Endometrial microvascular endothelial cells (primary cell): ENCODE measurements around the gene PDE6G. TPM values are rescaled to one million over a fixed set of nuclear protein-coding genes. Genes with fewer than 3 reads are reported as not detected.

Experiments
- in situ Hi-C: cut with HindIII; loops from 2 replicates; pipeline ENCODE4 v1.10.0; 2017; ENCODE audit warnings: low sequenced_read_pairs, low pct_unique_long_range_greater_than_20kb; ENCODE audit errors: inconsistent ontology term
- total RNA-seq: library from RNA; depleted of rRNA; stranded (reverse); fragments of >200 nt; gene quantifications from one replicate; pipeline ENCODE4 v1.2.3, GENCODE V29; 2015; ENCODE audit errors: inconsistent ontology term

Gene PDE6G
- total RNA-seq, 1 donor from 2014 or later, result 0.37 TPM

GRCh38 chr17:81666342-81667191 is 10.2 kb upstream of the PDE6G start, which contains the start of the genes CCDC137 and OXLD1:
CCDC137 (plus strand) TSS chr17:81666737; CDS start chr17:81666767, 30 bp downstream.
OXLD1 (minus strand) TSS chr17:81666605; CDS start chr17:81666577, 28 bp downstream.
- in situ Hi-C loops, result no loop called here

GRCh38 chr17:81666092-81666341 is 9.7 kb upstream of the PDE6G start:
- in situ Hi-C loops, result no loop called here

- in situ Hi-C loops, result no loop called here
Observed at GRCh38 chr17:81665205-81666091, 9.1 kb upstream of the PDE6G start.

GRCh38 chr17:81664051-81664470 is 7.7 kb upstream of the PDE6G start:
- in situ Hi-C loops, result no loop called here

- in situ Hi-C loops, result no loop called here
Observed at GRCh38 chr17:81662002-81662401, 5.7 kb upstream of the PDE6G start.

GRCh38 chr17:81660441-81660840 is 4.1 kb upstream of the PDE6G start:
- in situ Hi-C loops, result no loop called here

- in situ Hi-C loops, result no loop called here
Observed at GRCh38 chr17:81659038-81659437, 2.7 kb upstream of the PDE6G start.

GRCh38 chr17:81656835-81657234 is 493 bp upstream of the PDE6G start:
- in situ Hi-C loops, result no loop called here

GRCh38 chr17:81655378-81656117 is 794 bp downstream of the PDE6G start:
- in situ Hi-C loops, result no loop called here

- in situ Hi-C loops, result no loop called here
Observed at GRCh38 chr17:81652906-81653771, 3.2 kb downstream of the PDE6G start.

GRCh38 chr17:81651692-81652091 is 4.7 kb downstream of the PDE6G start:
- in situ Hi-C loops, result no loop called here

- in situ Hi-C loops, result no loop called here
Observed at GRCh38 chr17:81650951-81651350, 5.4 kb downstream of the PDE6G start.

- in situ Hi-C loops, result no loop called here
Observed at GRCh38 chr17:81648707-81649085, 7.6 kb downstream of the PDE6G start.

- in situ Hi-C loops, result no loop called here
Observed at GRCh38 chr17:81648013-81648706, 8.2 kb downstream of the PDE6G start.

GRCh38 chr17:81647640-81648012 is 8.7 kb downstream of the PDE6G start:
- in situ Hi-C loops, result no loop called here

- in situ Hi-C loops, result no loop called here
Observed at GRCh38 chr17:81646869-81647600, 9.3 kb downstream of the PDE6G start.
